GM19328 (cell line): ENCODE data around the gene NR3C2.

Experiments
- ATAC-seq: cut with Tn5 transposase; IDR thresholded peaks from one replicate; pipeline ENCODE4 v1.9.1; 2021; ENCODE audit warnings: mild to moderate bottlenecking, moderate library complexity; ENCODE audit not compliant: unreplicated experiment

The NR3C2 gene

DNA sequence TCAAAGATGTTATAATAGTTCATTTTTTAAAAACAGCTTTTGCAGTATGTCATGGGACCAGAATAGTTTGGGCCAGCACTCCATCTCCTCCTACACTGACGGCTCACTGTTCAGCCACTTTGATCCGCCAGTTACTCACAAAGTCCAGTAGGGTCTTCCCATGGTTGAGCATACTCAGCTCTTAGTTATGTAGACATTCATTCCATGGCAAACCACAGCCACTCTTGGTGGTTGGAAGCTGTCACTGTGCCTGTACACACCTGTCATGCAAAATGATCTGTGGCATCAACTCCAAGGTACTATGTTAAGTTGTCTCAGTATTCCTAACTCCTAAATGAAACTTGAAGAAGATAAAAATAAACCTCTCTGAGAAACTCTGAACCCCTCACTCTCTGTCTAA is 127.2 kb downstream of the NR3C2 start:
- ATAC-seq, result no peak

DNA sequence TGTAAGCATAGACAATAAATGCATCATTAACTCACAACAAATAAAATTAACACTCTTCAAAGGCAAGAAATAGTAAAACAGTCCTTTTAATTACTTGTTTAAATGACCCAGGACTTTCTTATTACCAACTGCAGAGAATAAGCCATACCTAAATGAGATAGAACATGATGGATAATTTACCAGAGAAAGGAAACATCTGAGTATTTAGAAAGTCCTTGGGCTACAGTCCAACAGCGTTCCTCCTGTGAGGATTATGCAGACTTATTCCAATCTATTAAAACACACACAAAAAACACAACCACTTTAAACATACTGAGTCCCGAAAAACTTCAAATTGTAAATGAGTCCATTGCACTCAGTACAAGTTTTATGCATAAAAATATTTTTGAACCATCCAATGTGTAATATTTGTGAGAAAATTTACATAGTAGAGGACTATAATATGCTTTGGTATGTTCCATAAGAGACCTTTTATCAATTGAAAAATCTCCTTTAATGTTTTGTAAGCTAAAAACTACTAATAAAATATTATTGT is 129.2 kb downstream of the NR3C2 start:
- ATAC-seq, result no peak

DNA sequence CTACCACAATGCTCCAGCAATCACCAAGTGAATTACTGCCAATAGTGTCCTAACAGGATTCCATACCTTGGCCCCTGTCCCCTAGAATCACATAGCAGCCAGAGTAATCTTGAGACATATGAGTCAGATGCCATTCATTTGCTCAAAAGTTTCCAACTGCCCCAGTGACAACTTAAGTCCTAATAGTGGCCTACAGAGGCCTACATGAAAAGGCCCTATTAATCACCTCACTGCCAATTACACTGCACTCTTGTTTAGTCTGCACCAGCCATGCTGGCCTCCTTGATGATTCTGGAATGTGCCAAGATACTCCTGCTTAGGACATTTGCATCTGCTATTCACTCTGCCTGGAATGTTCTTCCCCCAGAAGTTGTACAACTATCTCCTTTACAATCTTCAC is 130.7 kb downstream of the NR3C2 start:
- ATAC-seq, result no peak

DNA sequence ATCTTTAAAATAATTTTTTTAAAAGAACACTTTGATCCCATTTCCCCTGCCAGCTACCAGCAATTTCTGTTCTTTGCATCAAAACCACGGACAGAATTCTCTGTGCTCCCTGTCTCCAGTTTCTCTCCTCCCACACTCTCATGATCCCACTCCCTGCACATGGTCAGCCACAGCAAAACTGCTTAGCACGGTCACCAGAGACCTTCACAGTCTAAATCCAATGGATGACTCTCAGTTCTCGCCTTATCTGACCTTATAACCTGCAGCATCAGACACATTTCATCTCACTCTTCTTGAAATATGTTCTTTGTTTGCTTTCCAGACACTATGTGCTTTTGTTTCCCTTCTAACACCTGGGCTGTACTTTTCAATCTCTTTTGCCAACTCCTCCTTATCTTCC is 131.5 kb downstream of the NR3C2 start:
- no peak for ATAC-seq

DNA sequence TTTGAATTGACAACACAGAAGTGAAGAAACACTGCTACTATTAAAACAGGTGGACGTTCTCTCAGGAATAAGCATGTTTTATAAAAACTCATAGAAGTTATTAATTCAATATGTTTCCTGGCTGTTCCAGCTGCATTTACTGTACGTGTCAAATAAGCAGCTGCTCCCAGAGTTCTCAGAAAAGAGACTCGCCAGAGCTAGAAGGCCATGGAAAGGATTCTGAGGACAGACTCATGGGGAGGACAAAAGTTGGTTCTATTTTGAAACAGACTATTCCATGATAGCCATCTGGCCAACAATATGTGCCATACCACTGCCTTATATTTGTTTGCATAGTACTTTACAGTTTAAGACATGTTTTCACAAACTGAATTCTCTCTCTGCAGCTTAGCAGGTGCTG is 136.5 kb downstream of the NR3C2 start:
- no peak for ATAC-seq

DNA sequence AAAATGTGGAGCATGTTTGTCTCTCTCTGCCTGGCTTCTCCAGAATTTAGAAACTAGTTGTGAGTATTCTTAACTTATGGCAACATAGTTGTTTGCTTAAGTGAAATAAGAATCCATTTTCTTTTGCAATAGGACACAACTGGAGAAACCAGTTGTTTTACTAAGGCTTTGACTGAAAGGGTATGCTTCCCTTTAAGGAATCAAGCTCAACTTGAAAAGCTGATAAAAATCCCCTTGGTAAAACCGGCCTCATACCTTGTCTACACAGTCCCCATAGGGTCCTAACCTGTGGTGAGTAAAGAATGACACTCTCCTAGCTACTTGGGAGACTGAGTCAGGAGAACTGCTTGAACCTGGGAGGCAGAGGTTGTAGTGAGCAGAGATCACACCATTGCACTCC is 139.8 kb downstream of the NR3C2 start:
- no peak for ATAC-seq

DNA sequence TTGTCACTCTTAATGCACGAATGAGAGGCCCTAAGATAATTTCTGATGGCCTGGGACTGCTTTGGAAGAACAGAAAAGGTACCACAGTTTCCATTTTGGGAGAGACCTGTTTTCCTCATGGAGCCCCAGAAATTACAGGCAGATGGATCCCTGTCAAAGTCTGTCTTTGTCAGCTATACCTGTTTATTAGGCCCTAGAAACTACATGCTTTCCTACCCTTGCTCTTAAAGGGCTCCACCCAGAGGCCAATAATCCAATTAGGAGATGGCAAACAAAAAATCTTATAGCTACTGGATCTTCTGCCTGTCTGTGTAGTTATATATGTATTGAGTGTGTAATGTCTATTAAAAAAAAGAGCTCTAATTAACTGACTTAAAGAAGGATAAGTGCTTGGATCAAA is 141.3 kb downstream of the NR3C2 start:
- ATAC-seq, result no peak

DNA sequence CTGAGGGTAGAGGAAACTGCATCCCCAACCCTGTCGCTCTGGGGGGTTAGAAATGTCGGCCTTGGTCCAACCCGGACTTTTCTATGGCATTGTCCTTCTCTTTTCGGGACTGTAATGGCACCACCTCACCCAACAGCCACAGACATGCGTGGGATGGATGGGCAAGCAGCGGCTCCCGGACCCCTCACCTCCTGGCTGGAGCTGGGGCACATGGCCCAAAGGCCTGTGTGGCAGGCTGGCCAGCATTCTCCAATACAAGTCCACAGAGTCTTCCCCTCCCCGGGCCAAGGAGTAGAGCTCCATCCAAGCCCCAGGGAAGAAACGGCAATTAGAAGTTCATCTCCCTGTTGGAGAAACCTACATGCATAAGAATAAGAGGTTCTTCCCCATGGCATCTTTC is 142.9 kb downstream of the NR3C2 start:
- no peak for ATAC-seq

DNA sequence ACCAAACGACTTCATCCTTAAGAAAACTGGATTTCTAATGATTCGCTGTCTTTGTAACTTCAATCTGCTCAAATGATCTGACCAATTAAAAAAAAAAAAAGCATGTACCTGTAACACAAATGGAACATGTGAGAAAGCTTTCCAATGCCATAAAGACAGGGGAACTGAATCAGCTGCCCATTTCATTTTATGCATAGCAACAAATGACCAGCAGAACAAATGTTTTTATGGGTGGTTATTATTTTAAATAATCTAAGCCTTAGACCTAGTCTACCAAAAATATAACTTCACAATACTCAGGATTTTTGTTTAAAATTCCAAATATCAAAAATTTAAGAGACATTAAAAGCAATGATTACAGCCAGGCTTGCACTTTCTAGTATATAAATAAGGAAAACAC is 145.7 kb downstream of the NR3C2 start:
- ATAC-seq, result no peak

DNA sequence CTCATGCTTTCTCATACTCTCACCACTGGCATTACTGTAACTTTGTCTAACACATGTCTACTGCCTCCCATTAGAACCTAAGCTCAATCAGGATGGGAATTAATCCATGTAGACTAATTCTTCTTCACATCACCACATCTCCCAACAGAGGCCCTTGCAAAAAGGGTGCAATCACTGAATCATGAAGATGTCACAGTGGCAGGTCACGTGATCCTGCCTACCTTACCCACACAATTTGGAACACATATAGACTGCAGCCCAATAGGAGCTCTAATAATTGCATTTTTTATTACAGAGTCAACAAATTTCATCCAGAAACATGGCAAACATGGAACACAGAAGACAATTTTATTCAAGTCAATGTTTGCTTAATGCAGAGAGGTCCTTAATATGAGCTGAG is 146.6 kb downstream of the NR3C2 start:
- no peak for ATAC-seq

DNA sequence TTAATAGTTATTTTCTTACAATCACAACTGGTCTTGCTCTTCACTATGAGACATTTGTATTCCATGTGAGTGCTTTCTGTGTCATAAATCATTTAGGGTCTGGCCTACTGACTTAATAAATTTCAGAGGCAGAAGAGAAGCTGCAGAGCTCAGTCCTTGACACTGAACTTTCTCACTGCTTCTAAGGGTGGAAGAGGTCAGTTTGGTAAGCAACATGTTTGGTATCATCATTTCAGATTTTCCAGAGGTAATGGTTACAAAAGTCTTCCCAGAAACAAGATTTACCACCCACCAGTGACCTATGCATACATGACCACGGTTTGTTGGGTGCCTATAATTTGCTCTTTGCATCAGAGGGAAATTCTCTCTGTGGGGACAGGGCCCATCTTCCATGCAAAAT is 148.6 kb downstream of the NR3C2 start:
- no peak for ATAC-seq

DNA sequence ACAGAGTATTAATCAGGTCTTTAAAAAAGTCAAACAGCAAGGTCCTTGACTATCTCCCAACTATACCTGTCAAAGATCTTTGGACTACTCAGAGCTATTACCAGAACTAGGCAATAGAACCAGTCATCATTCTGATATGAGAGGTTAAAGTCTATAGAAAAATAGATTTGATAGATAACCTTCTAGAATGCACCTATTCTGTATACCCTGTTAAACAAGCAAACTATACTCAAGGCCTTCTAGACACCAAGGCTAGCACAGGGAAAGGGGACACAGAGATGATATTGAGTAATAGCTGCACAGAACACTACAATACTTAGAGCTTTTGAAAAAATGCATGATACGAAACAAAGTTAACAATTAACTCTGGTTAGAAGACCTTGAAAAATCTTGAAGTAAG is 149.5 kb downstream of the NR3C2 start:
- no peak for ATAC-seq

DNA sequence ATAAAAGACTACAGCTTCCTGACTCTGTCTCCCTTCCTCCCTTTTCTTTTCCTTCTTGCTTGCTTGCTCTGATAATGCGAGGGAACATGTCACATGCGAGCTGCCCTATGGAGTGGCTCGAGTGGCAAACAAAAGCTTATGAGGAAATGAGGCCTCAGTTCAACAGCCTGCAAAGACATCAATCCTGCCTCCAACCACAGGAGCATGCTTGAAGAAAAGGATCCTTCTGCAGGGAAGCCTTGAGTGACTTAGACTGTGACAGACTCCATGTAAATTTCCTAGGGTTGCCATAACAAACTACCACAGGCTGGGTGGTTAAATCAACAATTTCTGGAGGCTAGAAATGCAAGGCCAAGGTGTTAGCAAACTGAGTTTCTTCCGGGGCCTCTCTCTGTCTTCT is 152.5 kb downstream of the NR3C2 start:
- ATAC-seq, result no peak

DNA sequence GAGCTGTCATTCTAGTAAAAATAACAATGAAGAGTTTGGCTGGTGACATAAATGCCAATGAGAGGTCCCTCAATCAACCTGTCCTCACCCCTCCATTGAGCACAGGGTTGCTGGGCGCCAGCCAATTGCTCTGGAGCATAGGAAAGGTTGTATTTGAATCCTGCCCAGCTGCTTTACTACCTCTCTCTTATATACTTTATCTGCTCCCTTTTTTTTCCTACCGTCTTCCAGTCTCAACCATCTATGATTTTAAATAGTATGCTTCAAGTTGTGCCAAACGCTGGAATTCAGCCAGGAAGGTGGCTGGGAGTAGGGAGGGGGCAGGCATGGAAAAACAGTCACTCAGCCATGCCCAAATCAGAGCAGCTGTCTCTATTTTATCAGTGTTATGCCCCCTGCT is 153.8 kb downstream of the NR3C2 start:
- ATAC-seq, result no peak

DNA sequence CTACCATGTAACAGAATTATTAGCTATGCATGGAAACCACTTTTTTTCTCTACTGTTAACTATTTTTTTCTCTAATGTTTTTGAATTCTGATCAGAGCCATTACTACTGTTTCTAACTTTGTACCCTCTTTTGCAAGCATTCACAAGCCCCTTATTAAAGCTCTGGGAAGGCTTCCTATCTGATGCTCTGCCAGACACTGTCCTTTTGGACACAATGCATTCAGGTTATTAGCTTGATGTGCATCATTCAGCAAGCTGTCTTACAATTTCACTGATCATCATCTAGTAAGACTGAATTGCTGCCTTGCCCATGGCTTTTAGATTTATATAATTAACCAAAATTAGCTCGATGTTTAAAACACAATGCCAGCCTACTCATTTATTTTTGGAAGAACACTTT is 155.1 kb downstream of the NR3C2 start:
- no peak for ATAC-seq

DNA sequence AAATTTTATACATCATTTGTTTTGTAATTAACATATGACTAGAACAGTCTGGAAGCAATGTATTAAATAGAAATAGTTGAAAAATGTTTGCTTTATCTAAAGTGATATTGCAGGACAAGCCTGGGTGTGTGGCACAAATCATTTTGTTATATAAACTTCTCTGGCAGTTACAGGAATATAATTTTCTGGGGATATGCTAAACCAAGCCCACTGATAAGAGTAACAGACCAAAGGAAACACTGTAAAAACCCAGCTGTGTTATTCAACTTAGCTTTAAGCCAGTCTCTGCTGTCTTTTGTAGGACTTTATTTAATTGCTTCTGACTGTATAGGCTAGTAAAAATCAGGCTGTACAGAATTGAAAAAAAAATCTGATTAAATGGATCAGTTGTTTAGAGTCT is 156.2 kb downstream of the NR3C2 start:
- ATAC-seq, result no peak

DNA sequence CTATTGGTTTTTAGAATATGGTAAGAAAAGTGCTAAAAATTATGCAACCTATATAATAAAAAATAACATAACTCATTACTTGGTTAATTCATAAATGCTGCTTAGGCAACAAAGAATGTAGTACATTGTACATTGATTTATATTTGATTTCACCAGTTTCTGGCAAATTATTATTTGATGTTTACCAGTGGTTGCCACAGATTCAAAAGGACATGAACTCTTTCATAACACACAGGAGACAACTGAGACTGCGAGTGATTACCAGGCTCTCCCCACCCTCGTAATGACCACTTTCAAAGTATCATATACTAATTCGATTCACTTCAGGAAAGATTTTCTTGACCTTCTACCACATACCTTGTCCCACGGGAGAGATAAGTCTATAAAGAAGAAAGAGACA is 158.5 kb downstream of the NR3C2 start:
- no peak for ATAC-seq

DNA sequence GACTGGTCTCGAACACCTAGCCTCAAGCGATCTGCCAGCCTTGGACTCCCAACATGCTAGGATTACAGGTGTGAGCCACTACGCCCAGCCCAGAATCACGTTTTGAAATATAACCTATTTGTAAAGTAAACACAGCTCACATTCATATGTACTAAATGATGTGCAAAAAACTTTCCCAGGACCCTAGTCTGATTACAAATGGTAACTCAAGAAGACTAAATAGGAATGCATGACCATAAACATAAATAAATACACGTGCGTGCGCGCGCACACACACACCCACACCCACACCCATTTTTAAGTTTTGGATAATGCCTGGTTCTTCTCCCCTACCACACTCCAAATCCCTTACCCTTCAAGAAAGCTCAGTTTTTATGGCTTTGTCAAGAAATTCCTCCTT is 163.9 kb downstream of the NR3C2 start:
- ATAC-seq, result no peak

DNA sequence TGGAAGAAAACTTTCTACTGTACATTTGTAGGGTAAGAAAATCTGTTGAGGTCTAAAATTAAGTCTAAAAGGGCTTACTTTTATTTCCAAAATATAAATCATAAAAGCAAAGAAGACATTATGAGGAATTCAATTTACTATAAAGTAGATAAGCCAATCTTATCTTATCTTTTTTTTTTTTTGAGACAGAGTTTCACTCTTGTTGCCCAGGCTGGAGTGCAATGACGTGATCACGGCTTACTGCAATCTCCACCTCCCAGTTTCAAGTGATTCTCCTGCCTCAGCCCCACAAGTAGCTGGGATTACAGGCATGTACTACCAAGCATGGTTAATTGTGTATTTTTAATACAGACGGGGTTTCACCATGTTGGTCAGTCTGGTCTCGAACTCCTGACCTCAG is 166.9 kb downstream of the NR3C2 start:
- no peak for ATAC-seq

DNA sequence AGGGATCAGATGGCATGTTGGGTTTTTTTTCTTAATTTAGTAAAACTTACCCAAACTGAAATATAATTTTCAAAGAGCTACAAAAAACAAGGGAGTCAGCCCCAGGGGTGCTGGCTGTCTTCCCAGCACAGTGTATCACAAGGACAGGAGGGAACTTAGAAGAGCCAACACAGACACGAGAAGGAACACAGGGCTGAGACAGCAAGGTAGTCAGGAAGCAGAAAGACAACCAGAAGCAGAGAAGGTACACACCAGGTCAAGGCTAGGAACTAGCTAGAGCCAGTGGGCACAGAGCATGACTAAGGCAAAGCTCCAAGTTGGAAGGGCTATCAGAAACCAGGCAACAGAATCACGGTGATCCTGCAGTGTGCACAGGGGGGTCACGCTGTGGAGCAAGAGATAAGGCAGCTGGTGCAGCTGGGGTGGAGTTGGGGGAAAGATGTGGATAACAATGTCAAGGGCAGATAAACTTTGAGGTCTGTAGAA is 168.7 kb downstream of the NR3C2 start:
- ATAC-seq, result no peak

DNA sequence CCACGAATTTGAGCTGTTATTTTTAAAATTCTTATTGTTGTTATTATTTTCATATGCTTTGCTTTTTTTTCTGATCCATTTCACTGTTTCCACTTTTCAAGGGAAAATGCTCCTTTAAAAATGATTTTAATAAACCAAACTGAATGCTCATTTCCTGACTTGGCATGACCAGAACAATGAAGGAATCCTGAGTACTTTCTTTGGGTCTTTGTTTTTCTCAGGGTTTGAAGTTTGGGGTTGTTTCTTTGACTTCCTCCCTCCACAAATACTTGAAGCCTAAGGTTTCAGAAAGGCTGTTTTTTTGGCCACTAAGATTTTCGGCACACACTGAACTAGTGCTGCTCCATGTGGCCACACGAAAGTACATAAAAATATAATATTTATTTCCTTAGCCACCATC is 171.0 kb downstream of the NR3C2 start:
- no peak for ATAC-seq

DNA sequence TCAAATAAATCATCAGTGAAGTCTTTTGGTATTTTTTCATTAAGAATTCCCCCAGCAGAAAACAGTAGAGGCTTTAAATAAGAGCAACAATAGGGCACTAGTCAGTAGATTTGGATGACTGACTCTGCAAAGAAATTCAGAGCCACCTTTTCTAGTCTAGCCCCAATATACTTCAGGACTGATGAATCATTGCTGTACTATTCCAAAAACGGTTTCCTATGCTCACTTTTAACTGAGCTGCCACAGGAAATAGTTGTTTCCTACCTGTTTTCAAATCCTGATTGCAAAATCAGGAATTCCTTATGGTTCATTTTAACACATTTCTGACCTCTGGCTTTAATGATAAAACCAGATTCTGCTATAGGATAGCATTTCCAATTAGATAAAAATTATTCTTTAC is 171.6 kb downstream of the NR3C2 start:
- ATAC-seq, result no peak

DNA sequence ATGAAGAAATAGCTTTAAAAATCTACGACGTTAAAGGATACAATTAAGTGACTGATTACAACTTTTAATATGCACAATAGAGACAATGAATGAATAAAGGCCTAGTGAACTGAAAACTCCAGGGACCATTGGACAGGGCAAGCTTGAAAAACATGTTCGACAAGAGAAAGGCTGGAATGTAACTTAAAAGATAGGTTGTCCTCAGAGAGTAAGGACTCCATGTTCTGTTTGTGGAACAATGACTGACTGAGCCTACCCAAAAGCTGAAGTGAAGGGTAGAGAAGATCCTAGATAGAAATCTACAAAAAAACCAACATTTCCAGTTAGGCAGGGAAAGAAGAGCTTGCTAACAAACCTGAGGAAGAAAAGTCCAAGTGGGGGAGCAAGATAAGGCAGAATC is 173.4 kb downstream of the NR3C2 start:
- no peak for ATAC-seq

DNA sequence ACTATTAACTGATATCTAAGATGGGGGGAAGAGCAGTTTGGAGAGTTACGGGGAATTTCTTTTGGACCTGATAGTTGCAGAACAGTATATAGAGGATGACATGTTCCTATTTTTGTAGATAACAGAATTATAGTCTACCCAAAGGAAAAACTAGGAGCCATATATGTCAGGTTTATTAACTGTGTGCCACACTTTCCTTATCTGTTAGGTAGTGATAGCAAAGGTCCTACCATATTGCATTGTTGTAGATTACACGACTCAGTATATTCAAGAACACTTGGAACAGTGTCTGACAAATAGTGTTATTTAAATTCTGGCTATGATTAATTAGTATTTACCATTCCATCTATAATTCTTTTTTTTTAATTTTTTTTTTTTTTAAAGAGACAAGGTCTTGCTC is 175.3 kb downstream of the NR3C2 start:
- ATAC-seq, result no peak
